ENCODE results near the gene CABP7. TPM values are rescaled to one million over a fixed set of nuclear protein-coding genes. Genes with fewer than 3 reads are reported as not detected.

CABP7 gene
- polyA plus RNA-seq, 4 donors = 0.06 to 0.24 (median 0.14) TPM

GRCh38 chr22:29768052-29768693, 48.4 kb downstream of the CABP7 start:
- DNase-seq (ENCODE audit: low read depth in 4 of 4, low spot score in 3 of 4) = no peak

DNA sequence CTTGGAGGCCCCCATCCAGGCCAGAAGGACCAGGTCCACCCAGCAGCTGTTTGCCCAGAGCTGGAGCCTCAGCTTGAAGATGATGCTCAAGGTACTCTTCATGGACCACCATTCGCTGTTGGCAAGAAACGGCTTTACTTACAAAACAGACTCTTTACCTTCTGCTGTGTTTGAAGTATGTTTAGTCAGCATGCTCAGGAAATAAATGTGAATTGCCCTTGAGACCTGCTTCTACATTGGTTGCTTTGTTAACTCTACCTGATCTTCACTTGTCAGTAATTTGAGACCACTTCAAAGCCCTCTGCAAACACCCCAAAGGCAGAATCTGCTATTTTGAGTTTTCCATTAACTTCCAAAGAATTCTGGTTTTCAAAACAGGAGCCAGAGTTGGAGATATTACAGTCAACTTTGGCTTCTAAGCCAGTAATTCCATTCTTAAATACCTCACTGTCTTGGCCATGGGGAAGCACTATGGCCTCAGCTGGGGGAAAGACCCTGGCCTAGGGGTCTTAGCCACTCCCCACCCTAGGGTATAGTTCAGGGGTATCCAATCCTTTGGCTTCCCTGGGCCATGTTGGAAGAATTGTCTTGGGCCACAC, 50.0 kb downstream of the CABP7 start:
- no peak for DNase-seq (ENCODE audit: low read depth in 4 of 4, low spot score in 3 of 4)

DNA sequence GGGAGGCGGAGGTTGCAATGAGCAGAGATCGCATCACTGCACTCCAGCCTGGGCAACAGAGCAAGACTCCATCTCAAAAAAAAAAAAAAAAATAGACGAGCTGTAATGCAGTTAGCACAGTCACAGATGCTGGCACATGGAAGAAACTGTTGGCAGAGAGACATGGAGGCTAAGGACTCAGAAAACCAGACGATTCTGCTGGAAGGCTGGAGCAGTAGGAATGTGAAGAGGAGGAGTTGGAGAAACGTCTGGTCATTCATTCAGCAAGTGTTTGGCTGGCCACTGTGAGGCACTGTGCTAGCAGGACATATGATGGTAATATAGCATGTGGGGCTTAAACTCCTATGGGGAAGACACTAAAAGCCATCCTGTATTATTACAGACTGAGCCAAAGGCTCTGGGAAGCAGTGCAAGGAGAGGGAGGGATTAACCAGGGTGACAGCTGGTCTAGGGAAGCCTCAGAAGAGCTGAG, 52.4 kb downstream of the CABP7 start:
- no peak for DNase-seq (ENCODE audit: low read depth in 4 of 4, low spot score in 3 of 4)

GRCh38 chr22:29773233-29773632, 53.4 kb downstream of the CABP7 start:
- no peak for DNase-seq (ENCODE audit: low read depth in 4 of 4, low spot score in 3 of 4)

DNA sequence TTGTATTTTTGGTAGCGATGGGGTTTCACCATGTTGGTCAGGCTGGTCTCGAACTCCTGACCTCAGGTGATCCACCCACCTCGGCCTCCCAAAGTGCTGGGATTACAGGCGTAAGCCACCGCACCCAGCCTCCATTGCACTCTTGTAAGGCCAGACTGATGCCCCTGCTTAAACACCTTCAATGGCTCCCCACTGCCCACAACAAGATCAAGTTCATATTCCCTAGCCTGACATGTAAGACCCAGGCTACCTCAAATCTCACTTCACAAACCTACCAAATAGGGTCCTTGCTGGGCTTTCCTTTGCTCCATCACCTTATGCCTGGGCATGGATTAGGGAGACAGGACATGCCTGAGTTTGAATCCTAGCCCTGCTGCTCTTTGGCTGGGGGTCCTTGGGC, 60.4 kb downstream of the CABP7 start:
- DNase-seq (ENCODE audit: low read depth in 4 of 4, low spot score in 3 of 4) = no peak

- no peak for DNase-seq (ENCODE audit: low read depth in 4 of 4, low spot score in 3 of 4)
Observed at GRCh38 chr22:29780748-29781676, 61.2 kb downstream of the CABP7 start.

Other genes with a start within 250 kb of the CABP7 start
- gene NEFH, start 239.8 kb upstream of the CABP7 start, polyA plus RNA-seq (ENCODE audit: insufficient read length in 4 of 4) = 10 to 100 TPM in 3 of 4 donors, 1 to 10 TPM in 1; 7.9 to 10.8 (median 10.5) TPM
- gene THOC5, start 166.2 kb upstream of the CABP7 start, polyA plus RNA-seq (ENCODE audit: insufficient read length in 4 of 4) = 10 to 100 TPM; 20.7 to 32.4 (median 26.8) TPM
- gene NIPSNAP1, start 138.9 kb upstream of the CABP7 start, polyA plus RNA-seq (ENCODE audit: insufficient read length in 4 of 4) = 100 to 1,000 TPM; 147 to 160 (median 148) TPM
- 10 to 100 TPM; 24.3 to 30.6 (median 30.1) TPM for gene NF2, start 116.4 kb upstream of the CABP7 start, polyA plus RNA-seq (ENCODE audit: insufficient read length in 4 of 4)
- gene ZMAT5, start 47.0 kb downstream of the CABP7 start, polyA plus RNA-seq (ENCODE audit: insufficient read length in 4 of 4) = 10 to 100 TPM; 22.8 to 29.7 (median 24.7) TPM
- 100 to 1,000 TPM; 141 to 159 (median 154) TPM for gene UQCR10, start 47.4 kb downstream of the CABP7 start, polyA plus RNA-seq (ENCODE audit: insufficient read length in 4 of 4)
- gene ASCC2, start 118.3 kb downstream of the CABP7 start, polyA plus RNA-seq (ENCODE audit: insufficient read length in 4 of 4) = 10 to 100 TPM; 41.1 to 47.7 (median 42.4) TPM
- 10 to 100 TPM; 30.9 to 41.6 (median 36.2) TPM for gene MTMR3, start 163.2 kb downstream of the CABP7 start, polyA plus RNA-seq (ENCODE audit: insufficient read length in 4 of 4)